ENCODE results near the gene MMP19.
A peak's percentile ranks its signal among the peaks of the same experiment; 100 is the strongest.
"Not testable (repeated sequence)": the region's sequence is repeated elsewhere in the genome, so short reads cannot be mapped to it uniquely, and the experiment has no call there.

MMP19 gene

DNA sequence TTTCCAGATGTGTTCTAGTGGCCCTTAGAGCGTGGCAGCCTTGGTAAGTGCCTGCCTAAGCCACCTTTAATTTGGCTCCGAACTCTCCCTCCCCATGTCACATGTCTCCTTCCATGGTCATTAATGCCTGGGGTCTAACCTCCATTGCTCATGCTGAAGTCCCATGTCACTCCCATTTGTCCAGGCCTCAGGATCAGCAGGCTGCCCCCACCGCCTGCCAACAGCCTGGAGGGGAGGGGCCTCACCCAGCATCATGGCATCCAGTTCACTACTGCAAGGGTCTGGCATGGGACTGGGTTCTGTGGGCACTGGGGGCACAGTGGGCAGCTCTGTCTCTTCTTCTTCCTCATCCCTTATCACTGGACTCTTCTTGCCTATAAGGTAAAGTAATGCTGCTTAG lies 4.4 kb downstream of the MMP19 start:
- peaks cover 4% of the 10 kb centered on the region for H3K79me2 ChIP-seq (ENCODE audit: control insufficient read depth, insufficient read depth, low read length, poor library complexity)

DNA sequence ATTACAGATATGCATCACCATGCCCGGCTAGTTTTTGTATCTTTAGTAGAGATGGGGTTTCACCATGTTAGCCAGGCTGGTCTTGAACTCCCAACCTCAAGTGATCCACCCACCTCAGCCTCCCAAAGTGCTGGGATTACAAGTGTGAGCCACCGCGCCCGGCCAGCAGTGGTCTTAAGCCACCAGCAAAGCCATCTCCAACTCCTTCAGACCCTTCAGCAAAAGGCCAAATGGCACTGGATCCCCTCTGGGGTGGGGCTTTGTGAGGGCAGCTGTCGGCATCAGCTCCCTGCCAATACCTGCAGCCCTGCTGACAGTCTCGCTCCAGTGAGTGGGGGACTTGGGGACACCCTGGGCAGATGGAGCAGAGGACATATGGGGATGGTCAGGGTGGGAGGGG lies 8.3 kb downstream of the MMP19 start:
- Histone ChIP-seq H3K4me1 (ENCODE audit: control insufficient read depth in 1 of 2, insufficient read depth in 2 of 2, low read length in 2 of 2) (peaks cover 9 to 12% of the 10 kb centered on the region in 2 experiments), H3K79me1 (ENCODE audit: low read length) (peaks cover 13% of the 10 kb centered on the region)
- not testable (repeated sequence) for H3K36me3 ChIP-seq (ENCODE audit: control insufficient read depth in 1 of 2, insufficient read depth in 2 of 2, low read length in 2 of 2); H4K12ac ChIP-seq (ENCODE audit: low read depth, low read length); H3K27ac ChIP-seq (ENCODE audit: low read depth, low read length); H2AK5ac ChIP-seq (ENCODE audit: low read length); DNase-seq; H3K23ac ChIP-seq (ENCODE audit: low read length); H3K9me3 ChIP-seq (ENCODE audit: insufficient read depth, low read depth, low read length); H3K4me3 ChIP-seq (ENCODE audit: low read depth, low read length); H3K27me3 ChIP-seq (ENCODE audit: insufficient read depth, low read length); H3K18ac ChIP-seq (ENCODE audit: low read length); H3K4ac ChIP-seq (ENCODE audit: low read depth, low read length); H2AFZ ChIP-seq (ENCODE audit: insufficient read depth, low read length, poor library complexity); H2BK5ac ChIP-seq (ENCODE audit: low read depth, low read length, poor library complexity); H3K14ac ChIP-seq (ENCODE audit: low read length); H2BK12ac ChIP-seq (ENCODE audit: low read length); H3K9ac ChIP-seq (ENCODE audit: low read length); H2BK120ac ChIP-seq (ENCODE audit: insufficient read depth, low read length, poor library complexity); H4K8ac ChIP-seq (ENCODE audit: low read depth, low read length); H3K79me2 ChIP-seq (ENCODE audit: control insufficient read depth, insufficient read depth, low read length, poor library complexity); H4K91ac ChIP-seq (ENCODE audit: low read depth, low read length); H3K4me2 ChIP-seq (ENCODE audit: low read length)
- WGBS (ENCODE audit: extremely low coverage, insufficient coverage, insufficient read length) = no CpG with 5 or more reads among the region's 6 CpGs

More for the DNA sequence above, 4.4 kb downstream of the MMP19 start:
- Histone ChIP-seq H3K27ac (ENCODE audit: low read depth, low read length) (no peak overlapping the region), H3K18ac (ENCODE audit: low read length) (no peak overlapping the region), H3K4me2 (ENCODE audit: low read length) (no peak overlapping the region), H3K14ac (ENCODE audit: low read length) (no peak overlapping the region), H3K23ac (ENCODE audit: low read length) (no peak overlapping the region), H4K8ac (ENCODE audit: low read depth, low read length) (no peak overlapping the region), H2BK12ac (ENCODE audit: low read length) (no peak overlapping the region), H2AK5ac (ENCODE audit: low read length) (no peak overlapping the region), H2BK120ac (ENCODE audit: insufficient read depth, low read length, poor library complexity) (no peak overlapping the region), H3K4me3 (ENCODE audit: low read depth, low read length) (no peak overlapping the region), H3K9ac (ENCODE audit: low read length) (no peak overlapping the region), H3K4me1 (ENCODE audit: control insufficient read depth in 1 of 2, insufficient read depth in 2 of 2, low read length in 2 of 2) (peaks cover 19% of the 10 kb centered on the region in 2 experiments), H4K91ac (ENCODE audit: low read depth, low read length) (no peak overlapping the region), H3K4ac (ENCODE audit: low read depth, low read length) (no peak overlapping the region), H2AFZ (ENCODE audit: insufficient read depth, low read length, poor library complexity) (no peak overlapping the region), H3K27me3 (ENCODE audit: insufficient read depth, low read length) (no peaks in the 10 kb centered on the region), H2BK5ac (ENCODE audit: low read depth, low read length, poor library complexity) (no peak overlapping the region), H4K12ac (ENCODE audit: low read depth, low read length) (no peak overlapping the region), H3K36me3 (ENCODE audit: control insufficient read depth in 1 of 2, insufficient read depth in 2 of 2, low read length in 2 of 2) (peaks cover 0 to 2% of the 10 kb centered on the region in 2 experiments), H3K9me3 (ENCODE audit: insufficient read depth, low read depth, low read length) (no peaks in the 10 kb centered on the region), H3K79me1 (ENCODE audit: low read length) (peaks cover 9% of the 10 kb centered on the region)
- no peak for DNase-seq
- no CpG with 5 or more reads among the region's 3 CpGs for WGBS (ENCODE audit: extremely low coverage, insufficient coverage, insufficient read length)

DNA sequence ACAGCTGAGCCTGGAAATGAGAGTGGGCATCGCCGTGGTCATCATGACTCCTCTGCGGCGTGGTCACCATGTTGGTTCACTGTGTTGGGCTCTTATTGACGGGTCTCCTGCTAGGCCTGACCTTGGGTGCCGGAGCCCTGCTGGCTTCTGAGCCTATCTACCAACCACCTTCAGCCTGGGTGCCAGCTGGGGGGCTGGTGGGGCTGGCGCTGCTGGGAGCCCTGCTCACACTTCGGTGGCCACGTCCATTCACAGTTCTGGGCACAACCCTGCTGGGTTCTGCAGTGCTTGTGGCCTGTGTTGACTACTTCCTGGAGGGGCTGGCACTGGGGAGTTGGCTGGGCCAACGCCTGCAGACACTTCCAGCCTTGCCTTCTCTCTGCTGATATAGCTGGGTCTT lies 9.7 kb downstream of the MMP19 start:
- H3K27me3 ChIP-seq (ENCODE audit: insufficient read depth, low read length) = no peaks in the 10 kb centered on the region
- no peak overlapping the region for H3K18ac ChIP-seq (ENCODE audit: low read length)
- peaks cover 0 to 2% of the 10 kb centered on the region in 2 experiments for H3K36me3 ChIP-seq (ENCODE audit: control insufficient read depth in 1 of 2, insufficient read depth in 2 of 2, low read length in 2 of 2)
- no peak overlapping the region for H3K27ac ChIP-seq (ENCODE audit: low read depth, low read length)
- H2BK12ac ChIP-seq (ENCODE audit: low read length) = no peak overlapping the region
- no peak overlapping the region for H4K12ac ChIP-seq (ENCODE audit: low read depth, low read length)
- peaks cover 15% of the 10 kb centered on the region for H3K79me1 ChIP-seq (ENCODE audit: low read length)
- no peak overlapping the region for H4K8ac ChIP-seq (ENCODE audit: low read depth, low read length)
- peaks cover 13 to 15% of the 10 kb centered on the region in 2 experiments for H3K4me1 ChIP-seq (ENCODE audit: control insufficient read depth in 1 of 2, insufficient read depth in 2 of 2, low read length in 2 of 2)
- no peak overlapping the region for H2AFZ ChIP-seq (ENCODE audit: insufficient read depth, low read length, poor library complexity)
- no peak overlapping the region for H4K91ac ChIP-seq (ENCODE audit: low read depth, low read length)
- no peak overlapping the region for H2BK120ac ChIP-seq (ENCODE audit: insufficient read depth, low read length, poor library complexity)
- no peak overlapping the region for H3K4me2 ChIP-seq (ENCODE audit: low read length)
- H3K4me3 ChIP-seq (ENCODE audit: low read depth, low read length) = no peak overlapping the region
- H3K23ac ChIP-seq (ENCODE audit: low read length) = no peak overlapping the region
- H2BK5ac ChIP-seq (ENCODE audit: low read depth, low read length, poor library complexity) = no peak overlapping the region
- H3K79me2 ChIP-seq (ENCODE audit: control insufficient read depth, insufficient read depth, low read length, poor library complexity) = peaks cover 7% of the 10 kb centered on the region
- no peaks in the 10 kb centered on the region for H3K9me3 ChIP-seq (ENCODE audit: insufficient read depth, low read depth, low read length)
- no CpG with 5 or more reads among the region's 10 CpGs for WGBS (ENCODE audit: extremely low coverage, insufficient coverage, insufficient read length)
- no peak overlapping the region for H3K14ac ChIP-seq (ENCODE audit: low read length)
- DNase-seq = no peak
- H2AK5ac ChIP-seq (ENCODE audit: low read length) = no peak overlapping the region
- H3K9ac ChIP-seq (ENCODE audit: low read length) = no peak overlapping the region
- H3K4ac ChIP-seq (ENCODE audit: low read depth, low read length) = no peak overlapping the region

DNA sequence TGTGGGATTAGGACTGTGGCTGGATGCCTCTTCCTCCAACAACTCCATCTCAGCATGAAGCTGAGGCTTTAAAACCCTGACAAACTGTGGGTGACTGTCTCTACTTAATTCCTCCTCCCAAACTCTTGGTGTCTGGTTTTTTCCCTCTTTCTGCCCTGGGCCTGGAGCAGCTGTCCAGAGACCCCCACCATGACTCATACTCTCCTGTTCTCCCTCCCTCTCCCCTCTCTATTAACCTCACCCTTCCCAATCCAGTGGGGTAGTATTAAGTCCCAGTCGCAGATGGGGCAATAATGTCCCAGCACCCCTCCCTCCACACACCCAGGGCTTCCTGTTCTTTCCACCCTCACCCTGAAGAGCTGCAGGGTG lies 11.3 kb downstream of the MMP19 start:
- H3K14ac ChIP-seq (ENCODE audit: low read length) = no peak overlapping the region
- H3K23ac ChIP-seq (ENCODE audit: low read length) = no peak overlapping the region
- H2AK5ac ChIP-seq (ENCODE audit: low read length) = no peak overlapping the region
- no peak overlapping the region for H3K9ac ChIP-seq (ENCODE audit: low read length)
- no peak overlapping the region for H2BK12ac ChIP-seq (ENCODE audit: low read length)
- no peak overlapping the region for H2BK120ac ChIP-seq (ENCODE audit: insufficient read depth, low read length, poor library complexity)
- H4K12ac ChIP-seq (ENCODE audit: low read depth, low read length) = peak overlapping the region; percentile 34
- H3K4ac ChIP-seq (ENCODE audit: low read depth, low read length) = peak overlapping the region; percentile 25
- no peak overlapping the region for H3K18ac ChIP-seq (ENCODE audit: low read length)
- peak overlapping the region; percentile 11 for H3K4me3 ChIP-seq (ENCODE audit: low read depth, low read length)
- peaks cover 15% of the 10 kb centered on the region for H3K79me1 ChIP-seq (ENCODE audit: low read length)
- peak overlapping the region; percentile 88 for H3K4me2 ChIP-seq (ENCODE audit: low read length)
- no peaks in the 10 kb centered on the region for H3K9me3 ChIP-seq (ENCODE audit: insufficient read depth, low read depth, low read length)
- H4K8ac ChIP-seq (ENCODE audit: low read depth, low read length) = no peak overlapping the region
- no peak overlapping the region for H2BK5ac ChIP-seq (ENCODE audit: low read depth, low read length, poor library complexity)
- H2AFZ ChIP-seq (ENCODE audit: insufficient read depth, low read length, poor library complexity) = no peak overlapping the region
- H4K91ac ChIP-seq (ENCODE audit: low read depth, low read length) = peak overlapping the region; percentile 80
- no peak for DNase-seq
- peaks cover 15 to 17% of the 10 kb centered on the region in 2 experiments for H3K4me1 ChIP-seq (ENCODE audit: control insufficient read depth in 1 of 2, insufficient read depth in 2 of 2, low read length in 2 of 2)
- H3K36me3 ChIP-seq (ENCODE audit: control insufficient read depth in 1 of 2, insufficient read depth in 2 of 2, low read length in 2 of 2) = peaks cover 8 to 9% of the 10 kb centered on the region in 2 experiments
- H3K27me3 ChIP-seq (ENCODE audit: insufficient read depth, low read length) = no peaks in the 10 kb centered on the region
- peaks cover 9% of the 10 kb centered on the region for H3K79me2 ChIP-seq (ENCODE audit: control insufficient read depth, insufficient read depth, low read length, poor library complexity)
- no peak overlapping the region for H3K27ac ChIP-seq (ENCODE audit: low read depth, low read length)
- no CpG with 5 or more reads among the region's 1 CpG for WGBS (ENCODE audit: extremely low coverage, insufficient coverage, insufficient read length)
